H1 (cell line): ENCODE results near the gene TXNIP. TPM values are rescaled to one million over a fixed set of nuclear protein-coding genes. Genes with fewer than 3 reads are reported as not detected.

Experiments
- ATF2 ChIP-seq: IDR thresholded peaks from 2 replicates; pipeline ENCODE4 v1.6.1; 2012; ENCODE audit warnings: low read length, inconsistent platforms
- TAF7 ChIP-seq: optimal IDR thresholded peaks from 2 replicates; pipeline ENCODE3; 2011; ENCODE audit warnings: low read depth, mild to moderate bottlenecking, inconsistent platforms, low read length, moderate library complexity, borderline replicate concordance
- TCF12 ChIP-seq: IDR thresholded peaks from 2 replicates; pipeline ENCODE4 v1.6.1; 2011; ENCODE audit warnings: low read depth, mild to moderate bottlenecking, low read length
- polyA plus RNA-seq, 7 experiments: library from polyadenylated mRNA; depleted of rRNA in 3 of 7; stranded (reverse) in 5 of 7; unstranded in 2 of 7; fragments of >200 nt in 5 of 7; fragments of 200-250 nt in 2 of 7; gene quantifications; 1 replicate in 5 of 7; 2 replicates in 1 of 7; 4 replicates in 1 of 7; pipeline versions ENCODE4 v1.2.1 to v1.2.3, GENCODE V29; 2011 to 2013; ENCODE audit warnings: missing spikeins in 2 of 7, mixed read lengths in 2 of 7
- total RNA-seq: library from RNA; stranded (reverse); fragmentation: NEBNext Ultra II Directional; extraction: Animal tissue kit (Norgen Biotek cat#: 25700); gene quantifications from 2 replicates; pipeline ENCODE4 v1.2.1, GENCODE V29; 2021
- TF ChIP-seq, protein P1 (sequence below), 3 experiments: IDR thresholded peaks; 1 replicate in 2 of 3; 2 replicates in 1 of 3; pipeline versions ENCODE4 v1.5.1 to v1.6.1; 2011; ENCODE audit warnings: low read length in 3 of 3, mild to moderate bottlenecking in 3 of 3, inconsistent platforms in 2 of 3, low read depth in 1 of 3, moderate library complexity in 1 of 3; ENCODE audit not compliant: insufficient read depth in 1 of 3; ENCODE audit errors: control extremely low read depth in 1 of 3

The TXNIP gene
- total and polyA plus RNA-seq, 2 of the 8 experiments (the other 6 are each of a cell fraction or from before 2014, with no cell fraction given): 12.3 to 56.8 TPM

DNA sequence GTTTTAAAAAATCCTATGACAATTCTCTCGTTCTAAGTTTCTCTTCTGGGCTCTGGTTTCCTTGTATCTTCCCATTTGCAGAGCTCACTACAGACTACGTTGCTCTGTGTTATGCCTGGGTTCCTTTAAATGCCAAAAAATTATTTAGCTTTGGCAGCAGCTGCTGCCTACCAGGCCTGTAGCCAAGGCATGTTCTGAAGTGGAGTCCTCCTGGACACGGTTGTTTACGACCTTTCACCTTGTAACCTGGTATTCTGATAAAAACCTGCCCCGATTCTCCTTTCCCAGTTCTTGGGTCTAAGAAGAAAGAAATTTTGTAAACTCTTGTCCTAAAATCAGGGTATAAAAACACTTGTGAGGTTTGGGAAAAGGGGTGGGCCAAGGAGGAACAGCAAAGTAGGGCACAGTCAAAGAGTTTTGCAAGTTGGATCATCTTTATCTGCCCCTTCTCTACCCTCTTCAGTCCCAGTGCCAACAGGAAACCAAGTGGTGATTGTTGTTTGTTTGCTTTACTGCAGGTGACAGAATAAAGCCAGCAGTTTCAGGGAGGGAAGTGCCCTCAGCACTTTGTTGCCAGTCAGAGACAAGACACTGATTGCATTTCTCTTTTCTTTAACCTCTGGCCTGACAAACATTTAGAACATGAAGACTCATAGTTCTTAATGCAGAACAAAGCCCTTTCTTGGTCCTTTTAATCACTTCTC is 3.1 kb upstream of the TXNIP start (continued):
- TF ChIP-seq TAF7 (no peak), ATF2 (no peak), TCF12 (no peak)
- TF ChIP-seq, protein P1, sequence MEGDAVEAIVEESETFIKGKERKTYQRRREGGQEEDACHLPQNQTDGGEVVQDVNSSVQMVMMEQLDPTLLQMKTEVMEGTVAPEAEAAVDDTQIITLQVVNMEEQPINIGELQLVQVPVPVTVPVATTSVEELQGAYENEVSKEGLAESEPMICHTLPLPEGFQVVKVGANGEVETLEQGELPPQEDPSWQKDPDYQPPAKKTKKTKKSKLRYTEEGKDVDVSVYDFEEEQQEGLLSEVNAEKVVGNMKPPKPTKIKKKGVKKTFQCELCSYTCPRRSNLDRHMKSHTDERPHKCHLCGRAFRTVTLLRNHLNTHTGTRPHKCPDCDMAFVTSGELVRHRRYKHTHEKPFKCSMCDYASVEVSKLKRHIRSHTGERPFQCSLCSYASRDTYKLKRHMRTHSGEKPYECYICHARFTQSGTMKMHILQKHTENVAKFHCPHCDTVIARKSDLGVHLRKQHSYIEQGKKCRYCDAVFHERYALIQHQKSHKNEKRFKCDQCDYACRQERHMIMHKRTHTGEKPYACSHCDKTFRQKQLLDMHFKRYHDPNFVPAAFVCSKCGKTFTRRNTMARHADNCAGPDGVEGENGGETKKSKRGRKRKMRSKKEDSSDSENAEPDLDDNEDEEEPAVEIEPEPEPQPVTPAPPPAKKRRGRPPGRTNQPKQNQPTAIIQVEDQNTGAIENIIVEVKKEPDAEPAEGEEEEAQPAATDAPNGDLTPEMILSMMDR (IDR thresholded peaks at IDR 0.05; ENCODE audit: control extremely low read depth in 1 of 3, insufficient read depth in 1 of 3, low read depth in 1 of 3, low read length in 3 of 3): no peak
- TF ChIP-seq, all 59 proteins: peak for 0
